SU-DHL-6 (cell line): Measurements from ENCODE around the gene KIF2A.

ENCODE experiments used
- CTCF ChIP-seq: fragments of 200-600 bp; sonication (generic); IDR thresholded peaks from one replicate; pipeline ENCODE4 v1.5.1; 2017; ENCODE audit warnings: antibody characterized with exemption, mild to moderate bottlenecking, low read length, moderate library complexity; ENCODE audit not compliant: insufficient read depth, poor library complexity, severe bottlenecking
- EZH2phosphoT487 ChIP-seq: fragments of 200-600 bp; sonication (generic), shearing (Covaris generic); conservative IDR thresholded peaks from 2 replicates; pipeline ENCODE4 v1.6.1; 2018; ENCODE audit warnings: mild to moderate bottlenecking, antibody characterized with exemption, low read length, moderate library complexity, mixed read lengths

GRCh38 chr5:62257020-62257367, 49.0 kb upstream of the KIF2A start:
- no peak for TF ChIP-seq CTCF
- TF ChIP-seq EZH2phosphoT487 = no peak
